Mucosa of gallbladder (tissue), 1 donor: Measurements from ENCODE around the gene PAX3. TPM values are rescaled to one million over a fixed set of nuclear protein-coding genes. Genes with fewer than 3 reads are reported as not detected.

Experiments used
- DNase-seq: peaks from one replicate; pipeline ENCODE4 v3.0.0-alpha.2; 2020; ENCODE audit warnings: low spot score
- total RNA-seq: library from RNA; stranded (reverse); gene quantifications from one replicate; pipeline ENCODE4 v1.2.1, GENCODE V29; 2021
- donor health status: DM: no; HTN: no; CAD: no.

The PAX3 gene
- total RNA-seq, 1 donor from 2014 or later: not detected

DNA sequence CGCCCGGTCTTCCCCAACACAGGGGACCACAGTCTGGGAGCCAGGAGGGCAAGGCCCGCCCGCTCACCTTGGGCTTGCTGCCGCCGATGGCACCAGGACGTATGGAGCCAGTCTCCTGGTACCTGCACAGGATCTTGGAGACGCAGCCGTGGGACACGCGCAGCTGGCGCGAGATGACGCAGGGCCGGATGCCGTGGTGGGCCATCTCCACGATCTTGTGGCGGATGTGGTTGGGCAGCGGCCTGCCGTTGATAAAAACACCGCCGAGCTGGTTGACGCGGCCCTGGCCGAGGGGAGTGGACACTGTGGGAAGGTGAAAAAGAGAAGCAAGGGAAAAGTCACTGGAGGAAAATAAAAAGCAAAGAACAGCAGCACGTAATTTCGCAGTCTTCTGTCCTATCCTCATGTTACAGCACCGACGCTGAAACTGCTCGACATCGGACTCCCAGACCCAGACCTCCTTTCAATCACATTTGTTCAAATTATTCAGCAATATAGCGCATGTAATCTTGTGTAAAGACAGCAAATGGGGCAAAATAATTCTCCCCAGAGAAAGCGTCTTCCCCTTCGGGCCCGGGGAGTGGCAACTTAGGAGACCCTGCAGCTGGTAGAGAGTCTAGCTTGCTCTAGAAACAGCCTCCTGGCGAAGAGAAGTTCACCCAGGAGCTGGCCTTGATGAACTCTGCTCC is 1.7 kb downstream of the PAX3 start:
- DNase-seq: no peak

DNA sequence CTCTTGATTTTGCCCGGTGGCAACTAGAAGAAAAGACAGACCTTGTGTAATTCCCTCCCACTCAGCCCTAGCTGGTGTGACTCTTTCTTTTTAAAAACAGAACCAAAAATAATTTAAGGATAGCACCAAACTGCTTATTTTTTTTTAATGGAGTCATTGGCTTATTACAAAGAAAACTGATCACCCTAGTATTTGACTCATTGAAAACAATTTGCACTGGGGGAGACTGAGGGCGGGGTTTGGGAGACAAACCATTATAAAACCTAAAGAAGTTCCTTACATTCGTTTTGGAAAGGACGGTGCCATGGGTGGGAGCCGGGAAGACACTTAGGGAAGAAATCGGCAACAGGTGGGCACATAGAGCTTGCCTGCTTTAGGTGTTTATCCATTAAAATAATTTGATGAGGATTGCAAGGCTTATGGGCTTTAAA is 2.5 kb downstream of the PAX3 start:
- DNase-seq: no peak

DNA sequence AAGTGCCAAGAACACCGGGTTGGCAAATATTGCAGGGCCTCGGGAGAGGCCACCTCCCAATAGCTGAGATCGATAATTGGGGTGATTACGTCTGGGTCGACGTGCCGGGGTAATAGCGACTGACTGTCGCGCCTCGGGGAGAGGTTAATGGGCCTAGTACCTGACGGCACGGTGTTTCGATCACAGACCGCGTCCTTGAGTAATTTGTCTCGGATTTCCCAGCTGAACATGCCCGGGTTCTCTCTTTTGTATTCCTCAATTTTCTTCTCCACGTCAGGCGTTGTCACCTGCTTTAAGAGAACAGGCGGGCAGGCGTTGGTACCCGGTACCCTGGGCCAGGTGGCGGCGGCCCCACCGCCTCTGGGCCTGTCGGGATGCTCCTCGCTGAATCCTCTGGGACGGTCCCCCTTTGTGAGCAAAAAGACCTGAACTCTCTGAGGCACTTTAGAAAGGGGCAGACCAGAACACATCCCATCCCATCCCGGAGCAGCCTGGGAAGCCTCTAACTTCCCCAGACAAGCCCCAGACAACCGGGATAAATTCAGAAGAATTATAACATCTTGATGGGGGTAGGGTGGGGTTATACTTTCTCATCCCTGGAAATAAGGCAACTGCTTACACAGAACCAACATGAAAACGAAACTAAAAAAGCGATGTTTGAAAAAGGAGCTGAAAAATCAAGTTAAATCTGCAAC is 3.3 kb downstream of the PAX3 start:
- no peak for DNase-seq

DNA sequence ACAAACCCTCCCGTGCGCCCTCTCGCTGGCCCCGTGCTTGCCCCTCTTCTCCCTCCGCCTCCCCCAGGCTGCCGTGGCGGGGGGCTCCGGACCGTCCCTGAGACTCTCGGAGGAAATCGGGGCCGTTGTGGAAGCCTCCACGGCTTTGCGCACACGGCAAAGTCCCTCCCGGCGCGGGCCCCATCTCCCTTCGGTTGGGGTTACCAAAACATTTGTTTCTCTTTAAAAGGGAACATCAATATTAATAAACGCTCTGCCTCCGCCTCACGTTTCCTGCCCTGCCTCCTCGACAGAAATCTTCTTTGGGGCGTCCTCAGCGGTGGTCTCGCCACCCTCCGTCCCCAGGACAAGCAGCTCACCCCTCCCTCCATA is 3.8 kb downstream of the PAX3 start:
- DNase-seq: no peak

DNA sequence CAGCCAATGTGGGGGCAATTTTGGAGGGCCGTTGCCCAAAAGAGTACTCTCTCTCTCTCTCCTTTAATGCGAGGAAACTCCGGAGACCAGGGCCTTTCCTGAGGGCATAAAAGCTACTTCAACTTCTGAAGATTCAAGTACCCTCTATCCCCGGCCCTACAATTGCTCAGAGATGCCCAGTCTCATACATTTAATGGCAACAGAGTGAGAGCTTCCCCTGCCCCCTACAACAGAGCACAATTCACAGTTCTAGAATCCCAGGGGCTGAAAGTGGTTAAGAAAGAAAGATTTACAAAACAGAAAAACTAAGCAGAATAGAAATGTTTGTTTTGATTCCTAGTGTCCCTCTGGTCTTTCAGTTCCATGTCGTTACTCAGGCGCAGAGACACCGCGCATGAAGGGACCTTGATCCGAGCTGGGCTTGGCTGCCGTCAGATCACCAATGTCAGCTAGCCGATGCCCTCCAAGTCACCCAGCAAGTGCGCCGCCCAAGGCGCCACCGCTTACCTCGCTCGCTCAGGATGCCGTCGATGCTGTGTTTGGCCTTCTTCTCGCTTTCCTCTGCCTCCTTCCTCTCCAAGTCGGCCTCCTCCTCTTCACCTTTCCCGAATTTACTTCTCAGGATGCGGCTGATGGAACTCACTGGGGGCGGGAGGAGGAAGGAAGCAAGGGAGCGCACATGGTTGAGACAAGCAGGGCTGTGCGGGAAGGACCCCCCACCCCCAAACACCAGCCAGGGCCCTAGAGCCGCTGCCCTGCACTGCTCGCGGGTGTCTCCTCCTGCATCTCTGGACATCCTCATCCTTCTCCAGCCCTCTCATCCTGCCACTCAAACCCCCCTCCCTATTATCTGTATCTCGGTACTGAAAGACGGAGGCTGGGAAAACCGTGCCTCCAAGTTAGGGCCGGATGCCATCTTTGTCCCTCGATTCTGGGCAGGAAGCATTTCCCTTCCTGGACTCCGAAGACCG is 4.9 kb downstream of the PAX3 start:
- DNase-seq: no peak

DNA sequence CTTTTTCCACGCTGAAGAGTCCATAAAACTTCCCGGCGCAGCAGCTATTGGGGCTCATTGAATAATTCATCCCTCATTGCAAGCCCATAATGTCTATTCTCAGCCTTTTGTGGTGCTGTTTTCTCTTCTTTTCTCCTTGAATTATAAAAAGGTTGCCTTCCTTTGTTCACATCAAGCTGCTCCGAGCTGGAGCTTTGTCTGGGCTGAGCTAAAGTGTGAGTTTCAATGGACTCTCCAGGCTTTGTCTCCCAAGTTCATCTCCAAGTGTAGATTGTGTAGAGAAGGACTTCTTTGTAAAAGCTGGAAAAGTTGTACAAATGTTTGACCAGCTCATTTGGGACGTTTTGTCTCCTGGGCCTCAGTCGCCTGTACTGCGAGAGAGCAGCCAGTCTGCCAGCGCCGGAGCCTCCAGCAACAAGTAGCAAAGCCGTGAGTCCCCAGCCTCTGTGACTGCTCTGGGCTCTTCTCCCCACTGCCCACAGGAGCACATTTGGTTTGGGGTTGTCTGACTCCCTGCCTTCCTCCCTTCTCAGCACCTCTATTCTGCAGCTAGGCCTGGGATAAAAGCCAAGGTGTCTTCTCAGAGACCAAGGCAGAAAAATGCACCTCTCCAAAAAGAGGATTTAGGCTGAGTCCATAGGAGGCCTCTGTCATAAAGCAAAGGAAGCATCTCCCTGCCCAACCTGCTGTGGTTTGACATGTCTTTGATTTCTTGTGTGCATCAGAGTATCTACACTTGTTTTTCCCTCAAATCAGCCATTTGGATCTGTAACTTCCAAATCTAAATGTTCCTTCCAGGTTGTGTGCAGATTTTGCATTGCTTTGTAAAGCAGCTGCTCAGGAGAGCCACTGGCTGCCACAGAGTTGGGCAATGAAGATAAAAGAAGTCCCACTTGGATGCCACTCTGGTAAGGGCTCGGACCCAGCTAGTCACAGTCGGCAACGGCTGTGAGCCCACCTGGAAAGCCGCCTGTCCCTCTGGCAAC is 6.4 kb downstream of the PAX3 start:
- DNase-seq: no peak

DNA sequence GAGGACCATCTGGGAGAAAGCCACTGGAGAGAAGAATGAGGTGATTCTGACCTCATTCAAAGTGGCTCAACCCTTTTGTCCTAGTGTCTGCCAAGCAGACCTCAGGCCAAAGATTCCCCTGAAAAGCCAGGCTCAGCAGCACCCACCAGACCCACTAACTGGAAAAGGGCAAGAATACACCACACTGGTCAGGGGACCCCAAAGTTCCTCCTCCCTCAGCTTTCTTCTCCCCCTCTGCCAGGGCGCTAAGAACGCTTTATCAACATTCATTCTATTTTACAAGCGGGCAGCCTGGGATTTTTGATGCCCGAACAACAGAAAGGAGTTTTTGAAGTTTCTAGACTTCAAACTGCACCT is 7.3 kb downstream of the PAX3 start:
- DNase-seq: no peak

DNA sequence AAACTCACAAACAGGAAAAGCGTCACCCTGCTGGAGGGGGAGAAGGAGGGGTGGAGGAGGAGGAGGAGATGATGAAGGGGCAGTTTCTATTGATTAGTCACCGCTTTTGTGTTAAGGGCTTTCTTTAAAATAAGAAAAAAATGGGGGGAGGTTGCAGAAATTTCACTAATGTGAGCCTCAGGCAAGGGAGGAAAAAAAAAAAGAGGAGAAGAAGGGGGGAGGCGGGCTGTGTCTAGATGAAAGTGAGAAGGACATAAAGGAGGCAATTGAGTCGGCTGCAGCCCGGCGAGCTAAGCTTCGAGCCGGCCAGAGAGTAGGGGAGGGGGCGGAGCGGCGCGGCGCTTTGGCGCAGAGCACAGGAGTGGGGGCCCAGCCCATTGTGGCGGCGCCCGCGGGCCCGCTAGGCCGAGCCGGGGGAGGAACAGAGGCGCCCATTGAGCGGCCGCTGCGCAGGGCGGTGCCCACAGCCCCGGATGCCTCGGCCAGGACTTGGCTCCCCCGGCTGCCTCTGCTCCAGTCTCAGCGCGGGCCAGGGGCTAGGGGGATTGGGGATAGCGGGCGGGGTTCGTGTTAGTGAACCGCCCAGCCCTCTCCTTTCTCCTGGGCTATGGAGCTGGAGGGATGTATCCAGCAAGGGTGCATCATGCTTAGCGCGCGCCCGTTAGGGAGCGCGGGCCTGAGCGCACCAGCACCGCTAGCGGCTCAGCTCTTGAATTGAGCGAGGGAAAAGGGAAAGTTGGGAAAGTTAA is 7.9 kb downstream of the PAX3 start:
- no peak for DNase-seq

DNA sequence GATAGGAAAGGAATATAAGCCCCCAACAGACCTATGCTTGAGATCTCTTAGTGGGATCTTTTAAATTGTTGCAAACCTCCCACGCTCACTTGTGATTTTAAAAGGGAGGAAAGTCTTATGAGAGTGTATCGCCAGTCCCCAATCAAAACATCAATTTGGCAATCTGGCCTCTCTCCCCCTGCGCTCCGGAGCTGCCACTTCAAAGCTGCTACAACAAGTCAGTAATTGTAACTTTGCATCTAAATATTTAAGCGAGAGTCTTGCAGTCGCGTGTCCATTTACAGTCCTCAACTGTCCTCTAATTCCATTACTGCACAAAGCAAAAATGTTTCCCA is 8.4 kb downstream of the PAX3 start:
- DNase-seq: no peak

DNA sequence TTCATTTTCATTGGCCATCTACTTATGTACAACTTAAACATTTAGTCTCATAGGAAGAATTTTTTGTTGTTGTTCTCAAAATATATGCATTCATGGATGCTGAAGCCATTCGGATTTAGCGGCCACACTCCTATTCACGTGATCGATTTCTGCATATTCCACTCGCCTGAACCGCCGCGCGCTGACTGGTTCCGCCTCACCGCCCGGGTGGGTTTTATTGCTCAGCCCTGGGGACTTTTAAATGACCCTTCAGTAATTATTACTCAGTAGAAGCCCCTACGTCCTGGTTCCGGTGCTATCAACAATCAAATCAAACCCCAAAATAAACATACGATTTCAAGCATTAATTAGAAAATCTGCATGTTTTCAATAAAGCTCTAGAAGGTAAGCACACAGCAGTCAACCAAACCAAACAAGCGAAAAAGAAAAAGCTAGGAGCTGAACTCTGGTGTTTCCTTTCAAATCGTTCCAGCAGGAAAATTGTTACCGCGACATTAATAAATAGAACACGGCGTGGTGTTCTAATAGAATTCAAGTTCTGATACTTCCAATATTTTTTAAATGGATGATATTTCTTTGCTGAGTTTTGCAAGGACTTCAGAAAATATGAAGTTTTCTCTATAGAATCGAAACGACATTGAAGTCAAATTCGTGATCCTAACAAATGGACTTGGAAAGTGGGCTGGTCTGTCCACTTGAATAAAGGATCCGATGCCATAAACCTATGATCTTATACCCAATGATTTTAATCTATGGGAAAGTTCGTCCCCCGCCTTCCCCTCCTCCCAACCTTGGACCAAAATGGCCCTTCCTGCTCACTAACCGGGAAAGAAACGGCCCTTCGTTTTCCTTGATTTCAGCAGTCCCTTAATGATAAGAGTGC is 9.3 kb downstream of the PAX3 start:
- no peak for DNase-seq

DNA sequence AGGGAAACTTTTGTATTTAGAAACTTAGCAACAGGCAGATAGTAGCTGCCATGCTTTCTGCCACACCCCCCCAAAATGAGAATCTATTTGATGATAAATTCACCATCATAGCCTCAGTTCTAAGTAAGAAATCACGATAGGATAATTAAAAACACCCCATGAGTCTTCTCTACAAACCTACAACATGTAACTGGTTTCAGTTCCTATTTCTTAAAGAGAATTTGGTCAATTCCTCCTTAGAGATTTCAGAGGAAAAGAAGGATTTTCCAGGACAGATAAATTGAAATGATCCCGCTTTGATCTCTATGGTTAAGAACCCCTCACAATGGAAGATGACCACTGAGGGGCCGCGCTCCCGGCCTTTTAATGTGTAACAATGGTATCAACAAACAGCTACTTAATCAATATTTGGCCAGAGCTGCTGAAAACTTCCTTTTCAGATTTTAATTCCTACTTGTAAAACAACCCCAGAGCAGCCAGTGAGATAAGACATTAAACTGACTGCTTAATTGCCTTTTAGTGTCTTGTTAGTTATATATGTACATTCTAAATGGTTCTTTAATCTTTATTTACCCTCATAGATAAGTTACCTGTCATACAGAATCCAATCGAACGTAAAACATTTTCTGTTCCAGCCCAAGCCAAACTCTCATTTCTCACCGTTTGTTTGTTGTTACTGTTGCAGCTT is 10.1 kb downstream of the PAX3 start:
- DNase-seq: no peak

DNA sequence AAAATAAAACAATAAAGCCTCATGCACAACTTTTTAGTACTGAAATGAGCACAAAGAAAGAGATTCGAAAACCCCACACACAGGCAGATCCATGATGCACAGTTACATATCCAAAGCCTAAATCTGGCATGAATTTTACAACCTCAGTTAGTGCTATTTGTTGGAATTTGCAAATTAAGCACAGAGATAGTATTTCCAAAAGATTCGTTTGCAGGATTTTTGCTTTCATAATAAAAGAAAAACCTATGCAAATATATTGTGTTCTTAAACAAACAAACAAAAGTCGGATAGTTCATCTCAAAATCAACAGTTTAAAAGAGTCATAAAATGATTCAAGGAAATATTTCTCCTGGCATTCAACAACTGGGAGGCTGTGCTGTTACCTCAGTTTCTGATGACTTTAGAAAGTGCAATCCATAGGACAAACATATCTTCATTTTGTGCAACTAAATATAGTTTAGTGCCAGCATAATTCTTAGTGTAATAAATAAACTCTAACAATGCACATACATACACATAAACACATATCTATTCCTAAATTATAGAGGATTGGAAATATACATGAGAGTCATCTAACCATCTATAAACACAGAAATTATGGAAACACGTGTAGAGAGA is 10.8 kb downstream of the PAX3 start:
- DNase-seq: no peak

DNA sequence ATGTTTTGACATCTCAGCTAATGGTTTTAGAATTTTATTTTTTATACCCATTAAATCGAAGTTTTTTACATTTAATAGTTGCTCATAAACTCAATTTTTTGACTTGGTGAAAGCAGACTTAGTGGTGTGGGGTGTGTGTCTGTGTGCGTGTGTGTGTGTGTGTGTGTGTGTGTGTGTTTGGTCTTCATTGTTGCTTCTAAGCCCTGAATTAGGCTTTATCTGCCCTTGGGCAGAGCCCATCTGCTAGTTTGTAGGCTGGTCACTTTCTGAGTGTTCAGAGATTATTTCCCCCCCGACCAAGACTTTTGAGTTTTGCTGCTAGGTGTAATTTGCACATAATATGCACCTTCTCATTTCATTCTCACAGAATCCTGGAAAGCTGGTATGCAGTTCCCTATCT is 14.3 kb downstream of the PAX3 start:
- no peak for DNase-seq

DNA sequence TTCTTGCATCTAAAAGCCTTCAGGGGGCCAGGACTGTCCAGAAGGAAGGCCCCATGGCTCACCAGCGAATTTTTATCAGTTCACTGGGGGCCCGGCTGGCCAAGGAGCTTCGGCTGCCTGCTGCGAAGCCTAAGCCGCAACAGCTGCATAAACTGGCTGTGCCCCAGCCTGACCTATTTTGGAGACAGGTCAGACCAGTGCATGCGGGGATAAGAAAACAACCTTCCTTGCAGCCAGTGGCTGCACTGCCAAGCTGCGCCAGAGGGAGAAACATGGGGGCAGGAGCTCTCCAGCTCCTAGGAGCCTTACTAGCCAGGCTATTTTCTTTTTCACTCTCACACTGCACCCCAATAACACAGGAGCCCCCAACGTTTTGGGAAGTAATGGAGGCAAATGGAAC is 15.2 kb downstream of the PAX3 start:
- DNase-seq: no peak

DNA sequence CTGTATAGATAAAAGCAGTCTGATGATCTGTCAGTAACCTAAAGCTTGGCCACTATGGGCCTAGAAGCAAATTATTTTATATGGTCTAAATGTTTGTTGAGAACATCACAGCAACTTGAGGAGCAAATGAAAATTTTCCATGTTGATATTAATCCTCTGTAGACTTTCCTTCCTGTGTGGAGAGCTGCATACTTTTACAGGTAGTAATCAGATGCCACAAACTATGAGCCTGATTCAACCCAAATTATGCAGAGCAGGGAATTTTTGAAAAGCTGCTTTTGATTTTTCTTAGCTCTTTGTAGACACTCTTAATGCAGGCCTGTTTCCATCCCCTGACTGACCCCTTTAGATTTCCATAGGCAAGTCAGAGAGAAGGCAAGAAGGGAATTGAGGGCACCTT is 17.3 kb downstream of the PAX3 start:
- no peak for DNase-seq

DNA sequence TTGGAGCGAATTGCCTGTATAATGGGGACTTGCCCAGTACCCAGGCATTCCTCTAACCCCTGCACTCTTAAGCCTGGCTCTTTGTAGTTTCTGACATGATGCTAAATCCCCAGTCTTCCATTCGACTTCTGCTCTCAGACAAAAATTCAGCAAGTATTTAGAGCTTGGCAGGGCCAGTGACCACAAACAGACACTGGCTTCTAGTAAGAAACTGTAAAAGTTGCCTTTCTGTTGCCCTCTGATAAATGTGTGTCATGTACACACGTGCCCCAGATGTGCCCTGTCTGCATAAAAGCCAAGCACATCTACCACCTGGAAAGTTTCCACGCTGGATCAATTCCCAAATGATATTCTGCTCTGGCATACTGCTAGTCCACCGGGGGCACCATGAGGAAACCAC is 18.0 kb downstream of the PAX3 start:
- DNase-seq: no peak

DNA sequence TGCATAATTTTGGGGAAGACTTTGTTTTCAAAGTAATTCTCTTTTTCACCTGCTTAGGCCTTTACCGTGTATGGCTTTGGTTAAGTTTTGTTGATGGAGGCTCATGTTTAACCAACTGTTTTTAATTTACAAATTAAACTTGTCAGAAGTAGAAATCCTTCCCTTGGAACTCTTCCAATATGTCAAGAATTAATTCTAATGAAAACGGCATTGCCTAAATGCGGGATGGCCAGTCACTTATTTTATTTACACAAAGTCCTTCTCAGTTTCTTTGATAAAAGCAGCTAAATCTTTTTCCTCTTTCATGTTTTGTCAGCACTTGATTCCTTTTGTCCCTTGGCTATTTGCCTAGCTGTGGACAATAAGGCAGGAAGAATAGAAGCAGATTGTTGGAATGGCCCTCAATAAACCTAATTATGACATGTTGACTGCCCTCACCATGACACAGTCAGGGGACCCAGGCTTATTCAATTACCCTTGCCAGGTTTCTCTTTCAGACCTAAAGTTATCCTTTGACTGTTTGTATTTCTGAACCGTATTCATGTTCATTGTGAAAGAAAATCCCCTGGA is 26.3 kb downstream of the PAX3 start:
- no peak for DNase-seq

DNA sequence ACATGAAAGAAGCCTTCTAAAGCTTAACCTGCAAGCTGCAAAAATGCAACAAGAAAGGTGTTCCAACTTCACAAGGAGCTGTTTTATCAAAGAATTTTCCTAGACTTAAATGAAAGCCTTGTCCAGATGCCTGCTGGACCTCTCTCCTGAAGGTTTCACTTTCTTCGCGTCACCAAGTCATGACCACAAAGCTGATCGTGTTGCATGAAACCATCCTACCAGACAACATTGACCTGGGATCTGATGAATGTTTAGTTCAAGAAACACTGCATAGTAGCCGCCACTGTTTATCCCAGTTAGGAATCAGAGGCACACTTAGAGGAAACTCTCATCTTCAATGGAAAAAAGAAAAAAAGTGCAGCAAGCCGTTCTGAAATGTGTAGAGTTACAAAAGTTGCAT is 26.9 kb downstream of the PAX3 start:
- no peak for DNase-seq
